Measurements from ENCODE around the gene DMRTC2. TPM values are rescaled to one million over a fixed set of nuclear protein-coding genes. Genes with fewer than 3 reads are reported as not detected.

DMRTC2 gene
- total RNA-seq, 1 experiment from 2014 or later = not detected

- TF ChIP-seq CTCF (IDR thresholded peaks at IDR 0.05) (no peak), ZNF232 (CRISPR knock-in tag; IDR thresholded peaks at IDR 0.05) (no peak), USF2 (CRISPR knock-in tag; IDR thresholded peaks at IDR 0.05) (no peak)
Observed at GRCh38 chr19:41850381-41850780, 5.5 kb downstream of the DMRTC2 start (continued).

DNA sequence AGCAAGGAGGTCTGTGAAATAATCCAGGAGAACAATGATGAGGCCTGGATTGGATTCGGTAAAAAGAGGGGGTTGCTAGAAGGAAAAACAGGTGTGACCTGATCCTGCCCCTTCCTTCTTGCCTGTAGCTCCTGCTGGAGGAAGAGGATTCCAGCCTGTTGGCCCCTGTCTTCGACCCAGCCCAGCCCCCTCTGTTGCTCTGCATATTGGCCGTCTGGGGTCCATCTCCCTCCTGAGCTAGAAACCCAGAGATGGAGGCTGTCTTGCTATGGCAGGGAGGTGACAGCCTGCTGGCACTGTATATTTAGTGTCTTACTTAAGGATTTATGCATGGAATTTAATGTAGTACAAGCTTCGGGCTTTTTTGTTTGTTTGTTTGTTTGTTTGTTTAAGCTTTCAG is 6.6 kb downstream of the DMRTC2 start:
- H3K4me3 Mint-ChIP-seq = no peak overlapping the region
- peaks cover 10% of the 10 kb centered on the region for H3K4me1 Mint-ChIP-seq
- no peak for DNase-seq (ENCODE audit: low spot score)
- TF ChIP-seq HMGA2 (CRISPR knock-in tag; IDR thresholded peaks at IDR 0.05) = no peak
- peak; percentile 37; the same call in 1 of the 2 replicates for TF ChIP-seq PRDM15 (CRISPR knock-in tag; IDR thresholded peaks at IDR 0.05)
- POLR2A ChIA-PET = no interaction called here
- peaks cover 34% of the 10 kb centered on the region for H3K27me3 Mint-ChIP-seq (ENCODE audit: low read depth)
- ATAC-seq = peak; percentile 78
- CTCF ChIA-PET = interaction anchor here (0.6 to 5.3 kb wide), 10 partner anchors 8 to 404 kb away, joined by 3 to 31 read pairs (median 4); partner anchors contain the start of genes RABAC1 and RPS19
- no peak overlapping the region for H3K27ac Mint-ChIP-seq
- H3K9me3 Mint-ChIP-seq = no peaks in the 10 kb centered on the region
- H3K36me3 Mint-ChIP-seq = no peaks in the 10 kb centered on the region

- POLR2A ChIA-PET = no interaction called here
- no peak overlapping the region for H3K27ac Mint-ChIP-seq
- no peaks in the 10 kb centered on the region for H3K36me3 Mint-ChIP-seq
- H3K4me1 Mint-ChIP-seq = peaks cover 10% of the 10 kb centered on the region
- CTCF ChIA-PET = interaction anchor here (1.4 kb wide), 1 partner anchor 60 kb away, joined by 3 read pairs; no protein-coding TSS in a partner anchor
- no peak for DNase-seq (ENCODE audit: low spot score)
- no peaks in the 10 kb centered on the region for H3K9me3 Mint-ChIP-seq
- ATAC-seq = no peak
- peaks cover 41% of the 10 kb centered on the region for H3K27me3 Mint-ChIP-seq (ENCODE audit: low read depth)
- H3K4me3 Mint-ChIP-seq = no peak overlapping the region
- TF ChIP-seq, protein P1, sequence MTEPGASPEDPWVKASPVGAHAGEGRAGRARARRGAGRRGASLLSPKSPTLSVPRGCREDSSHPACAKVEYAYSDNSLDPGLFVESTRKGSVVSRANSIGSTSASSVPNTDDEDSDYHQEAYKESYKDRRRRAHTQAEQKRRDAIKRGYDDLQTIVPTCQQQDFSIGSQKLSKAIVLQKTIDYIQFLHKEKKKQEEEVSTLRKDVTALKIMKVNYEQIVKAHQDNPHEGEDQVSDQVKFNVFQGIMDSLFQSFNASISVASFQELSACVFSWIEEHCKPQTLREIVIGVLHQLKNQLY (CRISPR knock-in tag; IDR thresholded peaks at IDR 0.05) = no peak
- no peak for TF ChIP-seq SMAD4 (CRISPR knock-in tag; IDR thresholded peaks at IDR 0.05)
- TF ChIP-seq NFYB (CRISPR knock-in tag; conservative IDR thresholded peaks at IDR 0.05; ENCODE audit: low read depth) = no peak
- TF ChIP-seq, protein P2, sequence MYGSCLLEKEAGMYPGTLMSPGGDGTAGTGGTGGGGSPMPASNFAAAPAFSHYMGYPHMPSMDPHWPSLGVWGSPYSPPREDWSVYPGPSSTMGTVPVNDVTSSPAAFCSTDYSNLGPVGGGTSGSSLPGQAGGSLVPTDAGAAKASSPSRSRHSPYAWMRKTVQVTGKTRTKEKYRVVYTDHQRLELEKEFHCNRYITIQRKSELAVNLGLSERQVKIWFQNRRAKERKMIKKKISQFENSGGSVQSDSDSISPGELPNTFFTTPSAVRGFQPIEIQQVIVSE (CRISPR knock-in tag; IDR thresholded peaks at IDR 0.05; ENCODE audit: borderline replicate concordance) = no peak
- TF ChIP-seq, protein P3, sequence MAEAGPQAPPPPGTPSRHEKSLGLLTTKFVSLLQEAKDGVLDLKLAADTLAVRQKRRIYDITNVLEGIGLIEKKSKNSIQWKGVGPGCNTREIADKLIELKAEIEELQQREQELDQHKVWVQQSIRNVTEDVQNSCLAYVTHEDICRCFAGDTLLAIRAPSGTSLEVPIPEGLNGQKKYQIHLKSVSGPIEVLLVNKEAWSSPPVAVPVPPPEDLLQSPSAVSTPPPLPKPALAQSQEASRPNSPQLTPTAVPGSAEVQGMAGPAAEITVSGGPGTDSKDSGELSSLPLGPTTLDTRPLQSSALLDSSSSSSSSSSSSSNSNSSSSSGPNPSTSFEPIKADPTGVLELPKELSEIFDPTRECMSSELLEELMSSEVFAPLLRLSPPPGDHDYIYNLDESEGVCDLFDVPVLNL (CRISPR knock-in tag; IDR thresholded peaks at IDR 0.05; ENCODE audit: borderline replicate concordance, low read depth) = no peak
- TF ChIP-seq ESRRA (CRISPR knock-in tag; IDR thresholded peaks at IDR 0.05; ENCODE audit: borderline replicate concordance) = no peak
- no peak for TF ChIP-seq GRHL2 (CRISPR knock-in tag; IDR thresholded peaks at IDR 0.05; ENCODE audit: insufficient replicate concordance, severe bottlenecking)
- TF ChIP-seq, protein P4, sequence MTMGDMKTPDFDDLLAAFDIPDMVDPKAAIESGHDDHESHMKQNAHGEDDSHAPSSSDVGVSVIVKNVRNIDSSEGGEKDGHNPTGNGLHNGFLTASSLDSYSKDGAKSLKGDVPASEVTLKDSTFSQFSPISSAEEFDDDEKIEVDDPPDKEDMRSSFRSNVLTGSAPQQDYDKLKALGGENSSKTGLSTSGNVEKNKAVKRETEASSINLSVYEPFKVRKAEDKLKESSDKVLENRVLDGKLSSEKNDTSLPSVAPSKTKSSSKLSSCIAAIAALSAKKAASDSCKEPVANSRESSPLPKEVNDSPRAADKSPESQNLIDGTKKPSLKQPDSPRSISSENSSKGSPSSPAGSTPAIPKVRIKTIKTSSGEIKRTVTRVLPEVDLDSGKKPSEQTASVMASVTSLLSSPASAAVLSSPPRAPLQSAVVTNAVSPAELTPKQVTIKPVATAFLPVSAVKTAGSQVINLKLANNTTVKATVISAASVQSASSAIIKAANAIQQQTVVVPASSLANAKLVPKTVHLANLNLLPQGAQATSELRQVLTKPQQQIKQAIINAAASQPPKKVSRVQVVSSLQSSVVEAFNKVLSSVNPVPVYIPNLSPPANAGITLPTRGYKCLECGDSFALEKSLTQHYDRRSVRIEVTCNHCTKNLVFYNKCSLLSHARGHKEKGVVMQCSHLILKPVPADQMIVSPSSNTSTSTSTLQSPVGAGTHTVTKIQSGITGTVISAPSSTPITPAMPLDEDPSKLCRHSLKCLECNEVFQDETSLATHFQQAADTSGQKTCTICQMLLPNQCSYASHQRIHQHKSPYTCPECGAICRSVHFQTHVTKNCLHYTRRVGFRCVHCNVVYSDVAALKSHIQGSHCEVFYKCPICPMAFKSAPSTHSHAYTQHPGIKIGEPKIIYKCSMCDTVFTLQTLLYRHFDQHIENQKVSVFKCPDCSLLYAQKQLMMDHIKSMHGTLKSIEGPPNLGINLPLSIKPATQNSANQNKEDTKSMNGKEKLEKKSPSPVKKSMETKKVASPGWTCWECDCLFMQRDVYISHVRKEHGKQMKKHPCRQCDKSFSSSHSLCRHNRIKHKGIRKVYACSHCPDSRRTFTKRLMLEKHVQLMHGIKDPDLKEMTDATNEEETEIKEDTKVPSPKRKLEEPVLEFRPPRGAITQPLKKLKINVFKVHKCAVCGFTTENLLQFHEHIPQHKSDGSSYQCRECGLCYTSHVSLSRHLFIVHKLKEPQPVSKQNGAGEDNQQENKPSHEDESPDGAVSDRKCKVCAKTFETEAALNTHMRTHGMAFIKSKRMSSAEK (CRISPR knock-in tag; IDR thresholded peaks at IDR 0.05; ENCODE audit: borderline replicate concordance) = no peak
- no peak for TF ChIP-seq ZNF416 (CRISPR knock-in tag; IDR thresholded peaks at IDR 0.05)
- TF ChIP-seq CTCF (IDR thresholded peaks at IDR 0.05) = no peak
Observed at GRCh38 chr19:41853344-41853743, 8.5 kb downstream of the DMRTC2 start.
